HG02678 (cell line): Measurements from ENCODE around the gene FICD.
"Not testable (repeated sequence)": the region's sequence is repeated elsewhere in the genome, so short reads cannot be mapped to it uniquely, and the experiment has no call there.

Experiments
- ATAC-seq: cut with Tn5 transposase; IDR thresholded peaks from one replicate; pipeline ENCODE4 v1.9.1; 2021; ENCODE audit warnings: mild to moderate bottlenecking, moderate library complexity; ENCODE audit not compliant: unreplicated experiment

The FICD gene

DNA sequence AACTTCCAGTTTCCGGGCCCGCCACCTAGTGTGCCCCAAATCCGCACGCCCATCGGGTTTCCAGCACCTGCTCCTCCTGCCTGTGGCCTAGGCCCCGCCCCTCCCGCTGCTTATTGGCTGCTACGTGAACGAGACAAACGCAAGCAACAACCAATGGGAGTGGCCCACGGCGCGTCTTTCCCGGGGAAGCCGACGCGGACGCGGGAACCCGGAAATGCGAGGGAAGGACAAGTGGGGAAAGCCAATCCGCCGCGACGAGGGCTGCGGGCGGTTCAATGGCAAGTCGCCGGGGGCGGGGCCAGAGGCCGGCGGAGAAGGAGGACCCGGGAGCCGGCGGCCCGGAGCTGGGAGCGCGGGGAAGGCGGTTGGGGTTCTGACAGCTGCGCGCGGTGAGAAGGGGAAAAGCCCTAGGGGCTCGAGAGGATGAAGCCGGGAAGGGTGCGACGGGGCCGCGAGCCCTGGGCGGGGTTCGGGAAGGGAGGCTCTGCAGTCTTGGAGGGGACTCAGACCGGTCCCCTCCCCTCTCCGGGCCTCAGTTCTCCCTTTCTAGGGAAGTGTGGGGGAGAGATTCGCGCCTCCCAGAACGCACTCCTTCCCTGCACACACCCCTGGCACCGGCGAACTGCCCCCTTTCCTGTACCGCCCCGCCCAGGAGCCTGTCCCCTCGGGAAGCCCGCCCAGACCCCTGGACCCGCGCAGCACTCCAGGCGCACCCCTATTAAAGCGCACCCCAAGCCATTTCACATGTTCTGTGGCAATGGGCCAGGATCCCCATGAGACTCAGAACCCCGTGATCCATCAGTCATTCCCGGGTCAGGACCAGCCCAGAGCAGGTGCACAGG lies at the start of gene FICD:
FICD (plus strand) TSS at position 305 of the 842 bp plus-strand sequence. CDS start 1,696 bp downstream, outside the sequence.
- ATAC-seq = peak; percentile 91

DNA sequence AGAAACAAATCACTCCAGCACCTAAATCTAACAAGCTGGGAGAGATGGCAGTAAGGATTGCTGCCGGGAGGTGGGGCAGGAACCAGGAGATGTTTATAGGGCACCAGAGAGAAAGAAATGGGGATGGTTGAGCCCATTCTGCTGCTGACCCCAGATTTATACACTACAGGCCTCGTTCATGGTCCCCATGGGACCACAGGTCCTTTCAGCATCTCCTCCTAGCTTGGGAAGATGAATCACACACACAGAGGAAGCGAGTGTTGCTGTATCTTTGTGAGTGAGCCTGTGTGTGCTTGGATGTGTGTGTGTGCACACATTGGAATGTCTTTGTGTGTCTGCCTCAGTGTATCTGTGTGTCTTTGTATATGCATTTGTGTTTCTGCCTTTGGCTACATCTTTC lies 49.7 kb upstream of the FICD start:
- ATAC-seq = no peak

DNA sequence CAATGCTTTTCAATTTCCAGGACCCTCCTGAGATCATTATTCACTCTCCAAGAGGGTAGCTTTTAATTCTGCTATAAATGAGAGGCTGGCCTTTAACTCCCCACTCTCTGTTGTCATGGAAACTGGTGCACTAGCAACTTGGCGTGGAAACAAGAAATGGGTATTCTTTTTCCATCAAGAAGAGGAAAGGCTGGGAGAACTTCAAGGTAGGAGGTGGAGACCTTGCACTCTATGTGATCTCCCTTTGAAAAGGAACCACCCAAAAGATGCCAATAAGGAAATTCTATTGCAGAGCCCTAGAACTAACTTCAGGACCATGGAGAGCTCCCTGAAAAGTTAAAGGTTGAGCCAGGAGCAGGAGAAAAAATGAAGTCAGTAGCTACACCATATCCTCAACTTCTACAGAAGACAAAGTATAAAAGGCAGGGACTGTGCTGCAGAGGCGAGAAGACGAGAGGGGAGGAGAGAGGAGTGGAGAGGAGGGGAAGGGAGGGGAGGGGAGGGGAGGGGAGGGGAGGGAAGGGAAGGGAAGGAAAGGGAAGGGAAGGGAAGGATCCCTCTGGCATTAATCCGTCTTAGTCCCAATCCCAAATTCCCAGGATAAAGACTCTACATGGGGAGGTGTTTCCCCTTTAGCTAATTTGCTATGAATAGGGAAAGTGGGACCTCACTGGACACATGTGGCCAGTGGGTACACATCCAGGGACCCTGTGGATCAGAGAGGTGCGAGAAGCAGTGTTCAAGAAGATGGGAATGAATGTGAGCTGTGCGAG lies 46.7 kb upstream of the FICD start:
- no peak for ATAC-seq

DNA sequence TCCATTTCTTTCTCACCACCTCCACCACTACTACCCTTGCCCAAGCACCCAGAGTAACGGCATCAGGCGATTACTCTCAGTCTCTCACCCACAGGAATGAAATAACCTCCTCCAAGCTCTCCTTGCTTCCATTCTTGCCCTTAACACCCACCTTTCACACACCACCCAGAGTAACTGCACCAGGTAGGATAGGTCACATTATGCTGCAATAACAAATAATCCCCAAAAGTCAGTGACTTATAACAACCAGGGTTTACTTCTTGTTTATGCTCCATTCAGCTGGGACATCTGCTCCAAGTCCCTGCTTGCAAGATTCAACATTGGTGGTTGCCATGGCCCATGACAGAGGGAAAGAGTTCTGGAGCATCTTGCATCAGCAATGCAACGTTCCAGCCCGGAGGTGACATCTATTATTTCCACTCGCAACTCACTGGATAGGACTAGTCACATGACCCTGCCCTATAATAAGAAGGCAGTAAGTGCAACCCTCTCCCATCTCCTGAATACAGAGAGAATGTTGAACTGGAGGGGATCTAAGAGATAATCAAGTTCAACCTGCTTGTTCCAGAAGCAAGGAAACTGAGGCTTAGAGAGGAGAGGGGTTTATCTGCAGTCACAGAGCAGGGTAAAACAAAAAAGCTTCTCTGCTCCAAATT lies 41.5 kb upstream of the FICD start:
- no peak for ATAC-seq

DNA sequence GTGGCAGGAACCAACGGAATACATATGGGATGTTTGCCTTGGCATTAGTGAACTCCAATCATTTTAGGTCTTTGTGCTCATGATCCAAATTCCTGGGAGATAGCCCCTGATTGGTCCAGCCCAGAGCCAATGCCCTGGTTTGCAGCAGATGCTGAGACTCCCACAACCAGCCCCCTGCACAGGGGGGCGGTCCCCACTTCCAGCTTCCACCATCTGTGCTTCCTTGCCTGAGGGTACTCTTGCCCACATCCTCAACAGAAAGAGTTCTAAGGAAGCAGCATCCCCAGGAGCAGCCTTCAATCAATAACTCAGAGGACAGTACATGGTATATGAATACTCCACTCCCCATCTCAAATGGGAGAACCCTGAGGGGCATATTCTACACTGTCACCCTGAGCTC lies 39.7 kb upstream of the FICD start:
- no peak for ATAC-seq

DNA sequence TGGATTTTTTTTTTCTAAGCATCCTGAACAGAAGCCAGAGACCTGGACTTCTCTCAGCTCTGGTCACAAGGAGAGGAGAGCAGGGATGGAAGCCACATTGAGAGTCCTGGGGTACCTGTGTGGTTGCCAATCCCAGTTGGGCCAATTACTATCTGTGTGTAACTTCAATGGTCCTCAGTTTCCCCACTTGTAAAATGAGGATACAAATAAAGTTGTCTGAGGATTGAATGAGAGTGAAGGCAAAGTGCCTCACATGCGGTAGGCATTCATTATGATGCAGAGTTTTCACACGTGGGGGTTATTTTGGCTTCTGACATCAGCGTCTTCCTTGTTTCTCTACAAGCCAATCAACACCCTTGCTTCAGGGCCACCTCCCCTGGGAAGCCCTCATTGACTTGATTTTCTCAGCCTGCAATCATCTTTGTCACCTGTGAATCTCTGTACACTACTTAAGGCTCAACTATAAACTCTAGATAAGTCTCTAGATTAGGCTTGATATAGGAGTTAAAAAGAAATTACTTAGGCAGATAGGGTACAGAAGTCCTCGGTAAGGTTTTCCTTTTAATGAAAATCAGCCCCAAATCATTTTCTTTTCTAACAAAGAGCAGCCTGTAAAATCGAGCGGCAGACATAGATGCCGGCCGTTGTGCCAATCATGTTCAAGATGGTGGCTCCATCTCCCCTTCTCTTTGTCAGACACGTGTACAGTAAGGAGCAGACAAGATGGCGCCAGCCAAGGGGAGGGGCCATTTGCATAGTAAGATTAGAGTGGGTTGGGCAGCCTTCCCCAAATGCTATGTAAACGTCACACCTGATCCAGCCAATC lies 37.8 kb upstream of the FICD start:
- ATAC-seq = no peak

DNA sequence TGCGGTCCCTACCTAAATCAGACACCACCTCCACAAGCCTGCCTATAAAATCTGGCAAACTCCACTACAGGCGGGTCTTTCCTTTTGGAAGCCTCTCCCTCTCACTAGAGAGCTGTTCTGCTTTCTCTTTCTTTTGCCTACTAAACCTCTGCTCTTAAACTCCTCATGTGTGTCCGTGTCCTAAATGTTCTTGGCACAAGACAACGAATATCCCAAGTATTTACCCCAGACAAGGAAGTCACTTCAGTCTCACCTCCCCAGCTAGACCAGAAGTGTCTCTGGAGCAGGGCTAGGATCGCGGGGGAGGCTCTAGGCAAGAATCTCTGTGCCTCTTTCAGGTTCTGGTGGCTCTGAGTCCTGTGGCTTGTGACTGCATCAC lies 37.2 kb upstream of the FICD start:
- ATAC-seq = no peak

DNA sequence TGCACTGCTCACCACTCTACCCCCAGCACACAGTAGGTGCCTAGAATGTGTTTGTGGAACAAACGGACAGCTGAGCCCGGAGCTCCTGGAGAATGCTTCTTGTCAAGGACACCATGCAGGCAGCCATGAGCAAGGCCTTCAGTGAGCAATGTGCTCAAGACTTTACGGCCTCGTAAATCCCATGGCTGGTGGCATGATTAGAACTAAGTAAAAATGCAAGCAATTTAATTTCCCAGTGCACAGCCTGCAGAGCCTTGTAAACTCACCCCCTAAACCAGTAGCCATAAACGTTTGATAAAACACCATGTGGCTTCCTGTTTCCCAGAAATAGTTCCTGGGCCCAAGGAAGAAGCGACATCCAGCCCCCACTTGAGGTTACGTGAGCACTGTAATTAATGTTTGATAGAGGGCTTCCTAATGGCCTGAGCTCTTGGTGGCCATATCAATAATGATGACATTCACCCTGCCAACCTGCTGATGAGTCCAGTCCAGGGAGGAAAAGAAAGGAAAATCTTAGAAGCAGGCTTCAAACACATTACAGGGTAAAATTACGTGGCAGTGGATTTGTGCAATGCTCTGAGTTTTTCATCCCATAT lies 36.4 kb upstream of the FICD start:
- no peak for ATAC-seq

DNA sequence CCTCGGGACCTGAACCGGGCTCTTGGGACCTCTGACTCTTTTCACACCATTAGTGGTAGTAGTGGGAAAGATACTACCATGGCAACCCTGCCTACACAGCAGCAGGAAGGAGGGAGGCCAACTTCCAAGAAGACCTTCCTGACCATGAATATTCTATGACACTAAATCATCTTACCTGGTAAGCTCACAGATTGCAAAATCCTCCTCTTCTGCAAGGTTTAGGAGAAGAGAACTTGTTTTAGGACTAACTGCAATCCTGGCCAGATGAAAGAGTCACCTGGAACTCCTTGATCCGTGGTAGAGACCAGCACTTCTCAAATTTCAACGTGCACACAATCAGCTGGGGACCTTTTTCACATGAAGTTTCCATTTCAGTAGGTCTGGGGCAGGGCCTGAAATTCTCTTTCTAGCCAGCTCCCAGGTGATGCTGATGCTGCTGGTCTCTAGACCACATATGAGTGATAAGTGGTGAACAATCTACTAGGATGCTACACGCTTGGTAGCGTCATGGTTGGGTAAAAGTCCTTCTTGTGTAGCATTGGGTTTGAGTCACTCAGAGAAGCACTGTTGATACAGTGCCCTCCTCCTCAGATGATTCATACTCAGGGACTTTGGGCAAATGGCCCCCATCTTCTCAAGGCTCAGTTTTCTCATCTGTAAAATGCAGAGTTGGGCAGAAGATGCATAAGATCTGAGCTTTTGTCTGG lies 35.6 kb upstream of the FICD start:
- ATAC-seq = no peak

DNA sequence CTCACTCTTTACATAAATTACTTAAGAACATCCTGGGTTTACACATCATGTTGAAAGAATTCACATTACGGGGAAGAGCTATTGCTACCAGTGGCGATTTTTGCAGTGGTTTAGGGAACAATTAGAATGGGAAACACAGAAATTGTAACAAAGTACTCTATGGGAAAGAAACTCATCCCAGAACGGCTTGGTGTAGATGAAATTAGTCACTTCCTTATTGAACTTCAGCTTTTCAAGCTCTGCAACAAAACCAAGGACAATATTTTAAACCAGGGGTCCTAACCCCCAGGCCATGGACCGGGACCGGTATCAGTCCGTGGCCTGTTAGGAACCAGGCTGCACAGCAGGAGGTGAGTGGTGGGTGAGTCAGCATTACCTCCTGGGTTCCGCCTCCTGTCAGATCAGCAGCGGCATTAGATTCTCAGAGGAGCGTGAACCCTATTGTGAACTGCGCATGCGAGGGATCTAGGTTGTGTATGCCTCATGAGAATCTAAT lies 32.3 kb upstream of the FICD start:
- ATAC-seq = no peak

DNA sequence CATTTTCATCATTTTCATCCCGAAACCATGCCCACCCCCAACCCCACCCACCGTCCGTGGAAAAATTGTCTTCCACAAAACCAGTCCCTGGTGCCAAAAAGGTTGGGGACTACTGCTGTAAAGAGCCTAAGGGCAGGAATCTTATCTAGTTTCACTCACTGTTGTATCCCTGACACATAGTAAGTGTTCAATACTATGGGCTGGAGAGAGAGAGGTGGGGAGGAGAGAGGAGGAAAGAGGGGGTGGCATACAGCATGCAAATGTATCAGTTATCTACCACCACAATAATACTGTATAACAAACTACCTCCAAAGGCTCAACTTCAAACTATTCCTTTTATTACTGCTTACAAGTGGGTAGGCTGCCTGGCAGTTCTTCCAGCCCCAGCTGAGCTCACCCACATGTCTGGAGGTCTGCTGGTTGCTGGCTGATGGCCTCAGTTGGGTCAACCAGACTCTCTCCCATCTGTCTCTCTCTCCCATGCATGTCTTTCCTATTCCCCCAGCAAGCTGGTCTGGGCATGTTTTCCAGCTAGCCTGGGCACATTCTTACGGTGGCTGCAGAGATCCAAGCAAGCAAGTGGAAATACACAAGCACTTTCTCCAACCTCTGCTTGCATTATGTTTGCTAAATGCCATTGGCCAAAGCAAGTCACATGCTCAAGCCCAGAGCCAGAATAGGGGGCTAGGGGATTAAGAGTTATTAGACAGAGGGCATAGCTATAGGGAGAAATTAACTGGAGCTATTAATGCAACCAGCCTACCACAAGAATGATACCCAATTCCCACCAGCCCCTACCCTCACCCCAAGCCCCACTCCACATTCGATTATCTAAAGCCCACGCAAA lies 31.6 kb upstream of the FICD start:
- ATAC-seq = no peak

DNA sequence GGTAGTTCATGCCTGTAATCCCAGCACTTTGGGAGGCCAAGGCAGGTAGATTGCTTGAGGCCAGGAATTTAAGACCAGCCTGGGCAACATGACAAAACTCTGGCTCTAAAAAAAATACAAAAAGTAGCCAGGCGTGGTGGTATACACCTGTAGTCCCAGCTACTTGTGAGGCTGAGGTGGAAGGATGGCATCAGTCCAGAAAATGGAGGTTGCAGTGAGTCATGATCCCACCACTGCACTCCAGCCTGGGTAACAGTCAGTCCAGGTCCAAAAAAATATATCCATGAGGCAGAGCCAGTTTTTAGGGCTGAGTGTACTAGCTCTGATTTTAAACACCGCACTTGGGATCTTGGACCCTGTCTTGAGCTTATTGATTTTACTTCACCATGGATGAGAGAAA lies 30.6 kb upstream of the FICD start:
- ATAC-seq = no peak

DNA sequence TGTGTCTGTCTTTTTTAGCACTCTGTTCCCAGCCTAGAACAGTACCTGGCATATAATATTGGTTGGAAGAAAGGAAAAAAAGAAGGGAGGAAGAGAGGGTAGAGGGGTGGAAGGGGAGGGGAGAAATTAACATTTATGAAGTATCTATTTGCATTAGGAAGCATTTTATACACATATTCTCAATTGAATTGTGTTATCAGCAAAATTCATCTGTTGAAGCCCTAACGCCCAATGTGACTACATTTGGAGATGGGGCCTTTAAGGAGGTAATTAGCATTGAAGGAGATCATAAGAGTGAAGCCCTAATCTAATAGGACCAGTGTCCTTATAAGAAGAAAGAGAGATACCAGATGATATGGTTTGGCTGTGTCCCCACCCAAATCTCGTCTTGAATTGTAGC lies 30.2 kb upstream of the FICD start:
- ATAC-seq = no peak

DNA sequence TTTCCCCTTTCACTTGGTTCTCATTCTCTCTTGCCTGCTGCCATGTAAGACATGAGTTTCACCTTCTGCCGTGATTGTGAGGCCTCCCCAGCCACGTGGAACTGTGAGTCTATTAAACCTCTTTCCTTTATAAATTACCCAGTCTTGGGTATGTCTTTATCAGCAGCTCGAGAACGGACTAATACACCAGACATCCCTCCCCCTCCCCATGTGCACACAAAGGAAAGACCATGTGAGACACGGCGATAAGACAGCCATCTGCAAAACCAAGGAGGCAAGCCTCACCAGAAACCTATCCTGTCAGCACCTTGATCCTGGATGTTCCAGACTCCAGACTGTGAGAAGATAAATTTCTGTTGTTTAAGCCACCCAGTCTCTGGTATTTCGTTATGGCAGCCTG lies 29.7 kb upstream of the FICD start:
- not testable (repeated sequence) for ATAC-seq

DNA sequence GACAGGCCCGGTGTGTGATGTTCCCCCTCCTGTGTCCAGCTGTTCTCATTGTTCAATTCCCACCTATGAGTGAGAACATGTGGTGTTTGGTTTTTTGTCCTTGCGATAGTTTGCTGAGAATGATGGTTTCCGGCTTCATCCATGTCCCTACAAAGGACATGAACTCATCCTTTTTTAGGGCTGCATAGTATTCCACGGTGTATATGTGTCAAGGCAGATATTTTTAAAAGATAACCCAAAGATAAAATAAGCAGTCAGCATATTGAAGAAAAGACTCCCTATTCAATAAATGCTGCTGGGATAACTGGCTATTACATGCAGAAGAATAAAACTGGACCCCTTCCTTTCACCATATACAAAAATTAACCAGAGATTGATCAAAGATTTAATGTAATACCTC lies 28.0 kb upstream of the FICD start:
- not testable (repeated sequence) for ATAC-seq

DNA sequence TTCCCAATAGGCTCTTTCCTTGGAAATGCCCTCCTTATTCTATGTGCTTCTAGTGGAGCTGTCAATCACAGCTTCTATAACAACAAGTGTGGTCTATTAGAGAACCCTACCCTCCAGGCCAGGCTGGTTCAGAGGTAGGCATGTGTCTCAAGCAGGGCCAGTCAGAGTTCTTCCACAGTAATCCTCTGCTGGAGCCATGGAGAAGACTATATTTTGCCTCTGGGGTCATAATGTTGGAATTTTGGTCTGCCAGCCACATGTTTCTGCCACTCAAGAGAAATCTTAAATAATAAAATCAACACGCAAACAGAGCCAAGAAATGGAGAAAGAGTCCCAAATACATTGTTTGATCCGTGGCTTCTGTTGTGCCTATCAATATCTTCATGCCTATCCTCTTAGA lies 23.8 kb upstream of the FICD start:
- no peak for ATAC-seq

DNA sequence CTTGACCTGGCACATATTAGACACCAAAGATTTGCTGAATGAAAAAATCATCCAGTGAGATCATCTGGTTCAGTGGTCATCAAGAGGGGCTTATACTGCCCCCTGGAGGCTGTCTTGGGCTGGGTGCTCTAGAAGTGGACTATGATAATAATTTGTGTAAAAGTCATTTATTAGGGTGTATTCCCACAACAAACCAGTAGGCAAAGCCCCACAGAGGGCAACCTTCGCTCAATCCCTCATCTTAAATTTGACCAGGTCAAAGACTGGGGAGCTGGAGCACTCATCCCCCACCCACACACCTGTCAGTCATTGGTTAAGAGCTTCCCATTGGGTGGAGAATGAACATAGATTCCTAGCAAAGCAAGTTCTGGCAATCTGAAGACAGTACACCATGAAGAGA lies 20.0 kb upstream of the FICD start:
- no peak for ATAC-seq

DNA sequence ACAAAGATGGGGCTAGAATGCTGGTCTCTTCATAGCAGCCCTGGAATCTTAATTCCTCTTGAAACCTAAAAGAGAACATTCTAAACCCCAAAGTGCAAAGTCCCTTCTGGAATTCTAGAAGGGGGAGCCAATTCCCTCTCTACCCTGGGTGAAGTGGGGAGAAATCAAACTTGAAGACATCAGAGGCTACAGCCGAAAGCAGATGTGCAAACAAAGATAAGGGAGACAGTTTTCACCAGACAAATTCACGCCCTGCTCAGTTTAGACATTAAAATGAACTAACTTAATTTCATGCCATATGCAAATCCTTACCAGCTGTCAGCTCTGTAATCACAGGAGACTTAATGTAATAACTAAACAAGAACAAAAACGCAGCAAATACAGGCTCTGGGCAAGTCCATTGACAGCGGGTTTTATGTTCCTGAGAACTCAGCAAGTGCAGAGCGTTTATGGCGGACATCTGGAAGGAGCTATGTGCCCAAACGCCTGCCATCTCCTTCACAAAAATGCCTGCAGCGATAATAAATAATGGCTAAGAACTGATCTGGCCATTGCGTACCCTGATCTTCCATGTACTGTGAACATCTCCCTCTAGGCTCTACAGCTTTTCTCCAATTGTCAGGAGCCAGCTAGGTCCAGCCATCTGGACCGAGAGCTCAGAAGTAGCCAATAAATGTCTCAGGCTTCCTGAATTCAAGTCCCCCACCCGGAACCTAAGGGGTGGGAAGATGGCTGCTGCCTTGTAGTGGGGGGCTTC lies 19.1 kb upstream of the FICD start:
- no peak for ATAC-seq
